GM12878 (cell line): ENCODE data around the gene SRSF9. TPM values are rescaled to one million over a fixed set of nuclear protein-coding genes. Genes with fewer than 3 reads are reported as not detected.

Experiments used
- ATAC-seq: fragments of 200-7000 bp; cut with Tn5 transposase; 3 replicates; pipeline ENCODE4 v1.9.1; 2020; ENCODE audit warnings: mild to moderate bottlenecking, moderate library complexity
- BruUV-seq: library from RNA; stranded (reverse); fragments of 400-500 nt; replicated peaks from 2 replicates; lab custom pipeline; 2021; lab: Mats Ljungman, UMichigan
- CTCF ChIA-PET: fragments of 300-600 bp; sonication (Branson Sonifier 250); formaldehyde crosslinking; extraction: SDS; loops from one replicate; lab custom pipeline; 2021; ENCODE audit warnings: inconsistent platforms; lab: Yijun Ruan, JAX
- POLR2A ChIA-PET: fragments of 350-600 bp; formaldehyde crosslinking; extraction: SDS; loops from one replicate; lab custom pipeline; 2021; ENCODE audit warnings: inconsistent platforms; lab: Charles Lee
- RAD21 ChIA-PET: fragments of 300-600 bp; sonication (Branson Sonifier 250); formaldehyde crosslinking; loops from one replicate; lab custom pipeline; 2023; ENCODE audit warnings: antibody characterized with exemption; ENCODE audit not compliant: unreplicated experiment; lab: Charles Lee
- SMC1A ChIA-PET: fragments of 300-600 bp; sonication (Branson Sonifier 250); formaldehyde crosslinking; loops from one replicate; lab custom pipeline; 2023; ENCODE audit not compliant: unreplicated experiment, uncharacterized antibody; lab: Charles Lee
- DNase-seq: peaks from one replicate; pipeline ENCODE4 v3.0.0-alpha.2; 2011; ENCODE audit warnings: low read depth, low spot score
- FAIRE-seq: peaks from 3 replicates; lab custom pipeline; 2011; peaks lifted over from hg19 to GRCh38; lab: Jason Lieb, UNC
- H2AFZ ChIP-seq: 2 replicates; pipeline ENCODE4 v1.6.0; 2011; ENCODE audit warnings: low read depth, low read length, control low read depth; ENCODE audit not compliant: control insufficient read depth
- H3K27ac ChIP-seq: 2 replicates; pipeline ENCODE4 v1.5.1; 2011; ENCODE audit warnings: control low read depth; ENCODE audit not compliant: control insufficient read depth, insufficient read depth
- H3K27me3 ChIP-seq, 2 experiments: replicated peaks in 1 of 2; 2 replicates each; pipeline versions ENCODE4 v1.6.0 to v1.6.1; 2011; ENCODE audit warnings: low read length in 1 of 2; ENCODE audit not compliant: control insufficient read depth in 2 of 2, insufficient read depth in 2 of 2
- H3K36me3 ChIP-seq, 2 experiments: 2 replicates each; pipeline ENCODE4 v1.5.1; 2011; ENCODE audit warnings: low read length in 1 of 2; ENCODE audit not compliant: control insufficient read depth in 2 of 2, insufficient read depth in 2 of 2
- H3K4me1 ChIP-seq: 2 replicates; pipeline ENCODE4 v1.6.1; 2011; ENCODE audit warnings: mild to moderate bottlenecking, low read length, moderate library complexity, mixed read lengths; ENCODE audit not compliant: control insufficient read depth, insufficient read depth
- H3K4me2 ChIP-seq: 2 replicates; pipeline ENCODE4 v1.6.0; 2011; ENCODE audit warnings: control low read depth; ENCODE audit not compliant: control insufficient read depth, insufficient read depth
- H3K4me3 ChIP-seq: fragments of 200-600 bp; sonication (generic); 2 replicates; pipeline ENCODE4 v1.5.1; 2016
- H3K79me2 ChIP-seq: 2 replicates; pipeline ENCODE4 v1.6.0; 2011; ENCODE audit warnings: low read length; ENCODE audit not compliant: control insufficient read depth, insufficient read depth
- H3K9ac ChIP-seq: 2 replicates; pipeline ENCODE4 v1.8.0; 2011; ENCODE audit warnings: low read length, control low read depth, mixed read lengths; ENCODE audit not compliant: control insufficient read depth, insufficient read depth
- H3K9me3 ChIP-seq: replicated peaks from 3 replicates; pipeline ENCODE4 v1.5.1; 2011; ENCODE audit warnings: mild to moderate bottlenecking, low read length; ENCODE audit not compliant: control insufficient read depth, insufficient read depth
- H4K20me1 ChIP-seq: 2 replicates; pipeline ENCODE4 v1.6.0; 2011; ENCODE audit not compliant: control insufficient read depth, insufficient read depth
- BRCA1 ChIP-seq: IDR thresholded peaks from 2 replicates; pipeline ENCODE4 v1.6.1; 2011; ENCODE audit warnings: low read depth, low read length, improper control_type of control experiment
- FOS ChIP-seq: IDR thresholded peaks from 3 replicates; pipeline ENCODE4 v1.6.1; 2011; ENCODE audit warnings: borderline replicate concordance; ENCODE audit not compliant: insufficient read length; ENCODE audit errors: extremely low read depth
- KDM1A ChIP-seq: fragments of 200-600 bp; sonication (generic); IDR thresholded peaks from 2 replicates; pipeline ENCODE4 v1.6.1; 2016; ENCODE audit warnings: borderline replicate concordance
- MEF2A ChIP-seq: IDR thresholded peaks from 2 replicates; pipeline ENCODE4 v1.6.1; 2011; ENCODE audit warnings: low read depth, mild to moderate bottlenecking, low read length, moderate library complexity; ENCODE audit not compliant: insufficient read depth
- MEF2B ChIP-seq: fragments of 450-650 bp; IDR thresholded peaks from 2 replicates; pipeline ENCODE4 v1.6.1; 2018; ENCODE audit warnings: mild to moderate bottlenecking, moderate library complexity; ENCODE audit not compliant: partially characterized antibody, poor library complexity, severe bottlenecking
- MTA3 ChIP-seq: IDR thresholded peaks from 2 replicates; pipeline ENCODE4 v1.6.1; 2012; ENCODE audit warnings: low read length, inconsistent platforms, borderline replicate concordance
- NFYA ChIP-seq: IDR thresholded peaks from 2 replicates; pipeline ENCODE4 v1.6.1; 2011; ENCODE audit warnings: low read depth, mild to moderate bottlenecking, low read length, improper control_type of control experiment, borderline replicate concordance
- PML ChIP-seq: IDR thresholded peaks from 2 replicates; pipeline ENCODE4 v1.6.1; 2012; ENCODE audit warnings: low read length, inconsistent platforms
- SP1 ChIP-seq: IDR thresholded peaks from one replicate; pipeline ENCODE4 v1.6.1; 2011; ENCODE audit warnings: low read depth, low read length
- TARDBP ChIP-seq: IDR thresholded peaks from 2 replicates; pipeline ENCODE4 v1.6.1; 2016; ENCODE audit warnings: borderline replicate concordance
- WRNIP1 ChIP-seq: IDR thresholded peaks from 2 replicates; pipeline ENCODE4 v1.6.1; 2011; ENCODE audit warnings: low read depth, low read length, improper control_type of control experiment, borderline replicate concordance
- ZNF217 ChIP-seq: fragments of 450-650 bp; IDR thresholded peaks from 2 replicates; pipeline ENCODE4 v1.6.1; 2017; ENCODE audit warnings: antibody characterized with exemption, mild to moderate bottlenecking
- WGBS: methylation state at CpG from one replicate; pipeline ENCODE4 v1.1.6; 2016; ENCODE audit warnings: low lambda C conversion rate; ENCODE audit not compliant: insufficient replicate concordance, insufficient coverage; ENCODE audit errors: missing lambda C conversion rate; 5-methylcytosine and 5-hydroxymethylcytosine counted together
- in situ Hi-C: fragments of 300-500 bp; cut with MboI; formaldehyde crosslinking; loops from 9 replicates; pipeline ENCODE4 v1.14.3; 2018; ENCODE audit warnings: mixed read lengths
- intact Hi-C: fragments of 100-400 bp; cut with micrococcal nuclease; formaldehyde crosslinking; loops from one replicate; pipeline ENCODE4 v1.14.2; 2022; ENCODE audit not compliant: unreplicated experiment
- polyA plus RNA-seq, 11 experiments: library from polyadenylated mRNA; depleted of rRNA in 4 of 11; unstranded in 6 of 11; stranded (reverse) in 5 of 11; fragments of >200 nt; fragmentation: Nextera tagmentation in 4 of 11; fragmentation: Illumina TruSeq in 1 of 11; extraction: Ambion mirVana in 4 of 11; extraction: Trizol in 1 of 11; gene quantifications; 1 replicate in 1 of 11; 2 replicates in 10 of 11; pipeline versions ENCODE4 v1.2.1 to v1.2.3, GENCODE V29; 2011 to 2016; ENCODE audit warnings: inconsistent platforms in 2 of 11, missing spikeins in 2 of 11, low read depth in 1 of 11
- total RNA-seq, 4 experiments: library from RNA; depleted of rRNA in 3 of 4; stranded (reverse); fragments of >200 nt in 3 of 4; fragmentation: Illumina TruSeq in 1 of 4; extraction: Trizol in 1 of 4; gene quantifications; 2 replicates each; pipeline versions ENCODE4 v1.2.1 to v1.2.3, GENCODE V29; 2013 to 2021

SRSF9 gene
- total and polyA plus RNA-seq, 10 of the 15 experiments (the other 5 are each of a cell fraction or from before 2014, with no cell fraction given): 56.2 to 510 (median 186) TPM

DNA sequence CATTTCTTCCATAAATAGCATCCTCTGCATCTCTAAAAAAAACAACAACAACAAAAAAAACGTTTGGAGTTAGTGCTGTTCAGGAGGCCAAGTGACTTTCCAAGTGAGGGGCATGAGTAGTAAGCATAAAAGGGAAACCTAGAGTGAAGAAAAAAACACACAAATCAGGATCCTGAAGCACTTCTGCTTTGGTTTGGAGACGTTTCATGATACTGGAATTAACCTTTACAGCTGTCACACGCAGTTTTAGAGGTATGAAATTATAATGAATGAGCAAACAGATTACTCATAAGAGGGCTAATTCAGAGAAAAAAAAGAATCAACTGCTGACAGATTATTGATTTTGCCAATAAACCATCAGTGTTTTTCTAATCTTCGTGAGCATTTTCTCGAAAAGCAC, 3.8 kb downstream of the SRSF9 start:
- WGBS: 48% methylated on average over 5 of the region's 5 CpGs
- no peaks in the 10 kb centered on the region for H3K9me3 ChIP-seq
- peaks cover 22 to 41% of the 10 kb centered on the region in 2 experiments for H3K36me3 ChIP-seq
- H3K27me3 ChIP-seq: no peaks in the 10 kb centered on the region
- H3K27ac ChIP-seq: no peak overlapping the region
- peaks cover 10% of the 10 kb centered on the region for H4K20me1 ChIP-seq
- ATAC-seq (no peak), DNase-seq (no peak), FAIRE-seq (no peak)
- POLR2A ChIA-PET: interaction anchor here (1.5 kb wide), 1 partner anchor 14 kb away, joined by 3 read pairs; no protein-coding TSS in a partner anchor
- peaks cover 49% of the 10 kb centered on the region for H3K79me2 ChIP-seq
- H3K4me2 ChIP-seq: no peak overlapping the region; the same call in 1 of the 2 replicates
- intact Hi-C loops: no loop called here
- no TSS peak for BruUV-seq
- CTCF ChIA-PET: interaction anchor here (0.6 to 5.9 kb wide), 15 partner anchors 8 to 184 kb away, joined by 3 to 39 read pairs (median 9); partner anchors contain the start of genes COX6A1, DYNLL1 and POP5
- H3K4me3 ChIP-seq: no peak overlapping the region
- no peak overlapping the region for H2AFZ ChIP-seq
- SMC1A ChIA-PET: interaction anchor here (1.0 to 1.3 kb wide), 5 partner anchors 13 to 113 kb away, joined by 3 to 5 read pairs (median 3); partner anchors contain the start of gene DYNLL1
- in situ Hi-C loops: no loop called here
- RAD21 ChIA-PET: interaction anchor here (0.6 to 1.0 kb wide), 3 partner anchors 25 to 42 kb away, joined by 3 read pairs; no protein-coding TSS in a partner anchor
- peaks cover 12% of the 10 kb centered on the region for H3K4me1 ChIP-seq
- no peak overlapping the region for H3K9ac ChIP-seq
- TF ChIP-seq MEF2B: no peak
- no peak for TF ChIP-seq MTA3
- no peak for TF ChIP-seq ZNF217
- TF ChIP-seq SP1: no peak
- TF ChIP-seq BRCA1: no peak
- no peak for TF ChIP-seq WRNIP1
- TF ChIP-seq MEF2A: no peak
- TF ChIP-seq KDM1A: no peak
- no peak for TF ChIP-seq TARDBP
- no peak for TF ChIP-seq NFYA
- no peak for TF ChIP-seq PML
- TF ChIP-seq FOS: no peak
